Measurements from ENCODE around the gene WNT9A. TPM values are rescaled to one million over a fixed set of nuclear protein-coding genes. Genes with fewer than 3 reads are reported as not detected.

WNT9A gene
- total RNA-seq, 2 experiments from 2014 or later, result not detected

DNA sequence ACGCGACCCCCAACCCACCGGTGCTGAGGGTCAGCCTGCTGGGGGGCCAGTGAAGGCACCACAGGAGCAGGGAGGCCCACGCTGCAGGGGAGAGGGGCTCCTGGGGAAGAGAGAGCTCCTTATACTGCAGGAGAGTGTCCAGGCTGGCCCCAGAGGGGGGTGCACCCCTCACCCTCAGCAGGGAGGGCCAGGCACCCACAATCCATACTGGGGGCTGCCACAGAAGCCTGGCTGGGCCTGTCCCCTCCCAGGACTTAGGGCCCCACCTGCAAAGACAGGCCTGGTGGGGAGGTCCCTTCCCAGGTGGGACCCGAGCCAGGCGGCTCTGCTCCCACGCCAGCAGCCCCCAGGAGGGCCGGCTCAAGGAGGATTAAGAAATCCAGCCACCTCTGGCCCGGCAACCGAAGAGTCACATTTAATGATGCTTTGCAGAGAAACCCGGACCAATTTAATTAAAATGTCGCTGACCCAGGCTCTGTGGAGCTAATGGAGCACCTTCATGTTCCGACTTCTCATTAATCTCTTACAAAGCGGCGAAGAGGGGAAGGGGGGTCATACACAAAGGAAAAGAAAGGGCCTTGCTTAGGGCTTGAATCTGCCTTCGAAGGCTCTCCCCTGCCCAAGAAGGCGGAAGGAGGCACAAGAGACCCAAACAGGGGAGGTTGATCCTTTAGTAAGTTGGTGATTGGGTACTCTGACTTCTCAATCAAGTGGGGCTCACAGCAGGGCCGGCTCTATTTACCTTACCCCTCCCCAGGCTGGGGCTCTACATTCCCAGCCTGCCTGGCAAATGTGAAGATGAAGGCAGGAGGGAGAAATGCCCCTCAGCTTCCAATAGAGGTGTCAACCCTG, 25.0 kb downstream of the WNT9A start:
- POLR2A ChIA-PET, result no interaction called here
- H3K4me2 ChIP-seq (ENCODE audit: low read length), result no peak overlapping the region
- BruUV-seq (replicated peaks), result no TSS peak

DNA sequence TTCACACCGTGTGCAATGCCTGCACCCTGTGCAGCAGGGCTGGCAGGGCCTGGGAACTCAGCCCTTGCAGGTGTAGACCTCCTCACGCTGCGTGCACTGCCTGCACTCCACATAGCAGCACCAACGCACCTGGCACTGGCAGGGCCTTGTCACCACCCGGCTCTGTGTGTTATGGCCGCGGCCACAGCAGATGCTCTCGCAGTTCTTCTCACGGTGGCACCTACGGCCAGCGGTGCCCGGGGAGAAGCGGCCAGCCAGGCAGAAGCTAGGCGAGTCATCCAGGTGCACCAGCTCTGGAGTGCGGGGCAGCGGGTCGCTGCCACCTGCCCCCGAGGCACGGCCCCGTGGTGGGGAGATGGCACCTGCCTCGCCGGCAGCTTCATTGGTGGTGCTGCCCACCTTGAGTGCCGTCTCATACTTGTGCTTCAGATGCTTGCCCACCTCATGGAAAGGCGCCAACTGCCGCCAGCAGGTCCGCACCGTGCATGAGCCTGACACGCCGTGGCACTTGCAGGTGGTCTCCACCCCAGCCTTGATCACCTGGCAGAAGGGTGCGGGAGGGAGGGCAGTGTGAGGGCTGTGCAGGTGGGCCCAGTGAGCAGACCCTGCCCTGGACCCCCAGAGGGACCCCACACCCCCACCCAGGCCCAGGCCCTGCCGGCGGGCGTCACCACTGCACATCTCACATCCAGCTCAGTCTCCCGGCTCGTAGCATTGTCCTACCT, 26.1 kb downstream of the WNT9A start:
- TF ChIP-seq, protein P1, sequence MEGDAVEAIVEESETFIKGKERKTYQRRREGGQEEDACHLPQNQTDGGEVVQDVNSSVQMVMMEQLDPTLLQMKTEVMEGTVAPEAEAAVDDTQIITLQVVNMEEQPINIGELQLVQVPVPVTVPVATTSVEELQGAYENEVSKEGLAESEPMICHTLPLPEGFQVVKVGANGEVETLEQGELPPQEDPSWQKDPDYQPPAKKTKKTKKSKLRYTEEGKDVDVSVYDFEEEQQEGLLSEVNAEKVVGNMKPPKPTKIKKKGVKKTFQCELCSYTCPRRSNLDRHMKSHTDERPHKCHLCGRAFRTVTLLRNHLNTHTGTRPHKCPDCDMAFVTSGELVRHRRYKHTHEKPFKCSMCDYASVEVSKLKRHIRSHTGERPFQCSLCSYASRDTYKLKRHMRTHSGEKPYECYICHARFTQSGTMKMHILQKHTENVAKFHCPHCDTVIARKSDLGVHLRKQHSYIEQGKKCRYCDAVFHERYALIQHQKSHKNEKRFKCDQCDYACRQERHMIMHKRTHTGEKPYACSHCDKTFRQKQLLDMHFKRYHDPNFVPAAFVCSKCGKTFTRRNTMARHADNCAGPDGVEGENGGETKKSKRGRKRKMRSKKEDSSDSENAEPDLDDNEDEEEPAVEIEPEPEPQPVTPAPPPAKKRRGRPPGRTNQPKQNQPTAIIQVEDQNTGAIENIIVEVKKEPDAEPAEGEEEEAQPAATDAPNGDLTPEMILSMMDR (conservative IDR thresholded peaks at IDR 0.05; ENCODE audit: low read length), result no peak
- no peak for TF ChIP-seq EZH2phosphoT487 (IDR thresholded peaks at IDR 0.05; ENCODE audit: borderline replicate concordance, low read depth, low read length)
- Histone ChIP-seq H2AFZ (ENCODE audit: low read length) (no peak overlapping the region), H3K79me2 (ENCODE audit: insufficient read depth, low read depth, low read length) (no peaks in the 10 kb centered on the region), H3K4me1 (ENCODE audit: insufficient read depth, low read length, poor library complexity, severe bottlenecking) (no peaks in the 10 kb centered on the region), H3K9me2 (ENCODE audit: insufficient read depth, low read length) (no peaks in the 10 kb centered on the region), H3K36me3 (ENCODE audit: insufficient read depth, low read length) (no peaks in the 10 kb centered on the region), H4K20me1 (ENCODE audit: insufficient read depth, low read length) (no peaks in the 10 kb centered on the region), H3K4me2 (ENCODE audit: low read length) (no peak overlapping the region), H3K4me3 (ENCODE audit: low read depth, low read length, poor library complexity, severe bottlenecking) (no peak overlapping the region), H3K27ac (ENCODE audit: low read depth, low read length, poor library complexity, severe bottlenecking) (no peak overlapping the region), H3K9me3 (ENCODE audit: low read length) (no peaks in the 10 kb centered on the region)
- POLR2A ChIA-PET, result no interaction called here
- CTCF ChIA-PET (ENCODE audit: unreplicated experiment), result no interaction called here
- DNase-seq (ENCODE audit: low spot score), result no peak
- intact Hi-C loops (cut with micrococcal nuclease; ENCODE audit: unreplicated experiment), result no loop called here
- BruUV-seq (replicated peaks), result no TSS peak

More for the DNA sequence above, 25.0 kb downstream of the WNT9A start:
- Histone ChIP-seq H4K20me1 (ENCODE audit: insufficient read depth, low read length) (no peaks in the 10 kb centered on the region), H3K27ac (ENCODE audit: low read depth, low read length, poor library complexity, severe bottlenecking) (no peak overlapping the region), H3K4me3 (ENCODE audit: low read depth, low read length, poor library complexity, severe bottlenecking) (no peak overlapping the region), H2AFZ (ENCODE audit: low read length) (no peak overlapping the region), H3K36me3 (ENCODE audit: insufficient read depth, low read length) (no peaks in the 10 kb centered on the region), H3K9me2 (ENCODE audit: insufficient read depth, low read length) (no peaks in the 10 kb centered on the region), H3K4me1 (ENCODE audit: insufficient read depth, low read length, poor library complexity, severe bottlenecking) (no peaks in the 10 kb centered on the region), H3K79me2 (ENCODE audit: insufficient read depth, low read depth, low read length) (no peaks in the 10 kb centered on the region), H3K9me3 (ENCODE audit: low read length) (no peaks in the 10 kb centered on the region)
- no peak for DNase-seq (ENCODE audit: low spot score)
- CTCF ChIA-PET (ENCODE audit: unreplicated experiment), result no interaction called here
- intact Hi-C loops (cut with micrococcal nuclease; ENCODE audit: unreplicated experiment), result no loop called here
- no peak for TF ChIP-seq EZH2phosphoT487 (IDR thresholded peaks at IDR 0.05; ENCODE audit: borderline replicate concordance, low read depth, low read length)
- TF ChIP-seq, protein P1 (conservative IDR thresholded peaks at IDR 0.05; ENCODE audit: low read length), result no peak

DNA sequence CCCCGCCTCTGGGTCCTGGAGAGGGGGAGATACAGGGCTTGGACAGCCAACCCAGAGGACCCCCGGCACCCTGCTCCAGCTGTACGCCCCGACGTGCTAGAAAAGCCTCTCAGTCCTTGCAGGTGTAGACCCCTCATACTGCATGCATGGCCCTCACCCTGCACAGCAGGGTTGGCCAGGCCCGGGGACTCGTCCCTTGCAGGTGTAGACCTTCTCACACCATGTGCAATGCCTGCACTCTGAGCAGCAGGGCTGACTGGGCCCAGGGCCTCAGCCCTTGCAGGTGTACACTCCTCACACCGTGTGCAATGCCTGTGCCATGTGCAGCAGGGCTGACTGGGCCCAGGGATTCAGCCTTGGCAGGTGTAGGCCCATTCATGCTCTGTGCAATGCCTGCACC, 26.8 kb downstream of the WNT9A start:
- Histone ChIP-seq H3K9me2 (ENCODE audit: insufficient read depth, low read length) (no peaks in the 10 kb centered on the region), H3K4me2 (ENCODE audit: low read length) (no peak overlapping the region), H3K27ac (ENCODE audit: low read depth, low read length, poor library complexity, severe bottlenecking) (no peak overlapping the region), H4K20me1 (ENCODE audit: insufficient read depth, low read length) (no peaks in the 10 kb centered on the region), H3K79me2 (ENCODE audit: insufficient read depth, low read depth, low read length) (no peaks in the 10 kb centered on the region), H3K4me3 (ENCODE audit: low read depth, low read length, poor library complexity, severe bottlenecking) (no peak overlapping the region), H3K4me1 (ENCODE audit: insufficient read depth, low read length, poor library complexity, severe bottlenecking) (no peaks in the 10 kb centered on the region), H3K9me3 (ENCODE audit: low read length) (no peaks in the 10 kb centered on the region), H3K36me3 (ENCODE audit: insufficient read depth, low read length) (no peaks in the 10 kb centered on the region), H2AFZ (ENCODE audit: low read length) (no peak overlapping the region)
- no TSS peak for BruUV-seq (replicated peaks)
- ChIA-PET CTCF (ENCODE audit: unreplicated experiment) (no interaction called here), POLR2A (no interaction called here)
- no peak for TF ChIP-seq EZH2phosphoT487 (IDR thresholded peaks at IDR 0.05; ENCODE audit: borderline replicate concordance, low read depth, low read length)
- TF ChIP-seq, protein P1 (conservative IDR thresholded peaks at IDR 0.05; ENCODE audit: low read length), result no peak
- DNase-seq (ENCODE audit: low spot score), result no peak
- intact Hi-C loops (cut with micrococcal nuclease; ENCODE audit: unreplicated experiment), result no loop called here
